ENCODE data around the gene ATP4B.
A peak's percentile ranks its signal among the peaks of the same experiment; 100 is the strongest.

ATP4B gene

GRCh38 chr13:113656003-113656588 is 1.9 kb downstream of the ATP4B start:
- DNase-seq, result no peak

- no peak for DNase-seq
These were observed 2.5 kb downstream of the ATP4B start for GRCh38 chr13:113655346-113656002.

GRCh38 chr13:113654591-113655345 is 3.2 kb downstream of the ATP4B start:
- DNase-seq, result no peak

- DNase-seq, result no peak
These were observed 3.8 kb downstream of the ATP4B start for GRCh38 chr13:113654175-113654560.

GRCh38 chr13:113653264-113654174 is 4.5 kb downstream of the ATP4B start:
- DNase-seq, result no peak

GRCh38 chr13:113652404-113653263 is 5.4 kb downstream of the ATP4B start:
- DNase-seq, result no peak

- no peak for DNase-seq
These were observed 6.2 kb downstream of the ATP4B start for GRCh38 chr13:113651511-113652403.

- DNase-seq, result no peak
These were observed 7.3 kb downstream of the ATP4B start for GRCh38 chr13:113650731-113651148.

- no peak for DNase-seq
These were observed 7.7 kb downstream of the ATP4B start for GRCh38 chr13:113650275-113650674.

- DNase-seq, result no peak
These were observed 8.8 kb downstream of the ATP4B start for GRCh38 chr13:113649212-113649611.

GRCh38 chr13:113648216-113648610 is 9.8 kb downstream of the ATP4B start:
- DNase-seq, result no peak

- DNase-seq, result peak; percentile 82
These were observed 10.4 kb downstream of the ATP4B start for GRCh38 chr13:113647351-113648215.

GRCh38 chr13:113646921-113647340 is 11.1 kb downstream of the ATP4B start:
- DNase-seq, result no peak

GRCh38 chr13:113646376-113646775 is 11.6 kb downstream of the ATP4B start:
- DNase-seq, result no peak

GRCh38 chr13:113645329-113645728 is 12.7 kb downstream of the ATP4B start:
- no peak for DNase-seq

GRCh38 chr13:113644800-113645199 is 13.2 kb downstream of the ATP4B start:
- DNase-seq, result no peak

GRCh38 chr13:113643593-113643992 is 14.4 kb downstream of the ATP4B start:
- DNase-seq, result no peak

- DNase-seq, result no peak
These were observed 15.4 kb downstream of the ATP4B start for GRCh38 chr13:113642563-113642962.

GRCh38 chr13:113641426-113641825 is 16.6 kb downstream of the ATP4B start:
- DNase-seq, result no peak
